HCT116 (cell line): ENCODE measurements around the gene DCDC2C. TPM values are rescaled to one million over a fixed set of nuclear protein-coding genes. Genes with fewer than 3 reads are reported as not detected.

Experiments
- ATAC-seq: fragments of 200-7000 bp; cut with Tn5 transposase; 2 replicates; pipeline ENCODE4 v1.9.1; 2020; ENCODE audit warnings: mild to moderate bottlenecking, moderate library complexity
- BruUV-seq: library from RNA; stranded (reverse); fragments of 400-500 nt; replicated peaks from 2 replicates; lab custom pipeline; 2021; lab: Mats Ljungman, UMichigan
- CTCF ChIA-PET: fragments of 300-600 bp; sonication (Branson Sonifier 250); formaldehyde crosslinking; loops from one replicate; lab custom pipeline; 2021; ENCODE audit warnings: antibody characterized with exemption; lab: Charles Lee
- POLR2A ChIA-PET: fragments of 300-600, 350-600 bp; sonication (Branson Sonifier 250); formaldehyde crosslinking; loops from one replicate; lab custom pipeline; 2021; ENCODE audit warnings: antibody characterized with exemption; lab: Charles Lee
- RAD21 ChIA-PET, 2 experiments: fragments of 300-600 bp; sonication (Branson Sonifier 250); formaldehyde crosslinking; loops; one replicate each; lab custom pipeline; 2023; ENCODE audit warnings: low total read pairs in 2 of 2; ENCODE audit not compliant: uncharacterized antibody in 2 of 2, unreplicated experiment in 2 of 2, low non-redundant PET in 1 of 2; lab: Charles Lee
- DNase-seq: peaks from one replicate; pipeline ENCODE4 v3.0.0-alpha.2; 2010; ENCODE audit warnings: low read depth, low spot score
- H2AFZ ChIP-seq: fragments of 200-600 bp; shearing (Covaris generic), sonication (generic); 2 replicates; pipeline ENCODE4 v1.6.1; 2017; ENCODE audit warnings: low read depth, mixed run types, mixed read lengths, antibody characterized with exemption, low read length; ENCODE audit not compliant: poor library complexity, severe bottlenecking
- H3K27ac ChIP-seq: 2 replicates; pipeline ENCODE4 v1.5.1; 2012; ENCODE audit warnings: low read depth, low read length
- H3K27me3 ChIP-seq: fragments of 200-600 bp; sonication (generic); 2 replicates; pipeline ENCODE4 v1.6.1; 2016; ENCODE audit warnings: mixed run types, low read length, mixed read lengths; ENCODE audit not compliant: insufficient read depth
- H3K36me3 ChIP-seq, 2 experiments: fragments of 200-500 bp in 1 of 2; fragments of 200-600 bp in 1 of 2; sonication (Bioruptor generic) in 1 of 2; sonication (generic) in 1 of 2; 2 replicates each; pipeline versions ENCODE4 v1.5.1 to v1.6.1; 2014 to 2016; ENCODE audit warnings: low read length in 2 of 2, inconsistent platforms in 1 of 2, mixed read lengths in 1 of 2, mixed run types in 1 of 2; ENCODE audit not compliant: insufficient read depth in 2 of 2, control insufficient read depth in 1 of 2
- H3K4me1 ChIP-seq, 2 experiments: fragments of 200-600 bp in 1 of 2; sonication (generic) in 1 of 2; 2 replicates each; pipeline versions ENCODE4 v1.5.1 to v1.6.1; 2012 to 2017; ENCODE audit warnings: low read length in 2 of 2, inconsistent platforms in 1 of 2, mild to moderate bottlenecking in 1 of 2, mixed read lengths in 1 of 2, mixed run types in 1 of 2, moderate library complexity in 1 of 2; ENCODE audit not compliant: insufficient read depth in 2 of 2, control insufficient read depth in 1 of 2
- H3K4me2 ChIP-seq: fragments of 200-600 bp; sonication (generic); 2 replicates; pipeline ENCODE4 v1.6.1; 2017; ENCODE audit warnings: mixed run types, low read length, mixed read lengths
- H3K4me3 ChIP-seq, 2 experiments: fragments of 200-600 bp in 1 of 2; sonication (generic) in 1 of 2; replicated peaks in 1 of 2; 2 replicates each; pipeline ENCODE4 v1.5.1; 2011 to 2016; ENCODE audit warnings: low read length in 2 of 2, control low read depth in 1 of 2, low read depth in 1 of 2, mild to moderate bottlenecking in 1 of 2, mixed read lengths in 1 of 2, mixed run types in 1 of 2
- H3K79me2 ChIP-seq: fragments of 200-600 bp; sonication (generic); 2 replicates; pipeline ENCODE4 v1.6.1; 2017; ENCODE audit warnings: mild to moderate bottlenecking, mixed run types, low read length, moderate library complexity, mixed read lengths; ENCODE audit not compliant: insufficient read depth
- H3K9ac ChIP-seq: fragments of 200-600 bp; sonication (generic); 2 replicates; pipeline ENCODE4 v1.6.1; 2016; ENCODE audit warnings: low read length, mixed read lengths
- H3K9me2 ChIP-seq: fragments of 200-600 bp; sonication (generic), shearing (Covaris generic); 2 replicates; pipeline ENCODE4 v1.6.1; 2017; ENCODE audit warnings: mixed run types, mild to moderate bottlenecking, moderate library complexity; ENCODE audit not compliant: insufficient read depth
- H3K9me3 ChIP-seq, 2 experiments: fragments of 200-500 bp in 1 of 2; fragments of 200-600 bp in 1 of 2; sonication (Bioruptor generic) in 1 of 2; sonication (generic) in 1 of 2; 2 replicates each; pipeline ENCODE4 v1.6.1; 2014 to 2017; ENCODE audit warnings: low read length in 2 of 2, mixed read lengths in 2 of 2, inconsistent platforms in 1 of 2, low read depth in 1 of 2, mild to moderate bottlenecking in 1 of 2, mixed run types in 1 of 2, moderate library complexity in 1 of 2; ENCODE audit not compliant: control insufficient read depth in 1 of 2, insufficient read depth in 1 of 2
- H4K20me1 ChIP-seq: fragments of 200-600 bp; sonication (generic), shearing (Covaris generic); 2 replicates; pipeline ENCODE4 v1.6.1; 2017; ENCODE audit warnings: mixed run types, mild to moderate bottlenecking, moderate library complexity; ENCODE audit not compliant: insufficient read depth
- CBX3 ChIP-seq: IDR thresholded peaks from 2 replicates; pipeline ENCODE4 v1.6.1; 2012; ENCODE audit warnings: low read depth
- EGR1 ChIP-seq: IDR thresholded peaks from 2 replicates; pipeline ENCODE4 v1.6.1; 2012; ENCODE audit warnings: low read depth
- ELF1 ChIP-seq: IDR thresholded peaks from 2 replicates; pipeline ENCODE4 v1.6.1; 2012; ENCODE audit warnings: low read depth, borderline replicate concordance
- EZH2 ChIP-seq: fragments of 200-600 bp; sonication (generic); IDR thresholded peaks from 2 replicates; pipeline ENCODE4 v1.6.1; 2017; ENCODE audit warnings: antibody characterized with exemption, mixed run types
- FOSL1 ChIP-seq: IDR thresholded peaks from 2 replicates; pipeline ENCODE4 v1.6.1; 2012; ENCODE audit warnings: low read depth
- JUND ChIP-seq: IDR thresholded peaks from 2 replicates; pipeline ENCODE4 v1.6.1; 2012
- POLR2AphosphoS5 ChIP-seq: IDR thresholded peaks from 2 replicates; pipeline ENCODE4 v1.6.1; 2011; ENCODE audit warnings: mild to moderate bottlenecking, low read depth, low read length, moderate library complexity
- SP1 ChIP-seq: IDR thresholded peaks from 2 replicates; pipeline ENCODE4 v1.6.1; 2012; ENCODE audit warnings: low read depth
- SRF ChIP-seq: IDR thresholded peaks from 2 replicates; pipeline ENCODE4 v1.6.1; 2012; ENCODE audit warnings: low read depth
- TCF7L2 ChIP-seq: IDR thresholded peaks from 2 replicates; pipeline ENCODE4 v1.7.0; 2011; ENCODE audit warnings: borderline replicate concordance, inconsistent platforms; ENCODE audit not compliant: insufficient read depth, insufficient read length; ENCODE audit errors: extremely low read depth
- YY1 ChIP-seq: IDR thresholded peaks from 2 replicates; pipeline ENCODE4 v1.6.1; 2011; ENCODE audit warnings: low read length, low read depth, moderate library complexity, mild to moderate bottlenecking; ENCODE audit not compliant: insufficient replicate concordance; ENCODE audit errors: extremely low read depth
- ZFX ChIP-seq: fragments of 450-650 bp; IDR thresholded peaks from 2 replicates; pipeline ENCODE4 v1.6.1; 2017
- intact Hi-C: fragments of 100-400 bp; cut with micrococcal nuclease; formaldehyde crosslinking; loops from 2 replicates; pipeline ENCODE4 v1.10.0; 2022
- total RNA-seq: library from RNA; stranded (reverse); gene quantifications from one replicate; pipeline ENCODE4 v1.2.1, GENCODE V29; 2021; ENCODE audit not compliant: unreplicated experiment
- TF ChIP-seq, protein P1 (sequence below): IDR thresholded peaks from 2 replicates; pipeline ENCODE4 v1.6.1; 2011; ENCODE audit warnings: mild to moderate bottlenecking, low read length, moderate library complexity; ENCODE audit not compliant: insufficient replicate concordance; ENCODE audit errors: extremely low read depth
- TF ChIP-seq, protein P2 (sequence below): IDR thresholded peaks from 2 replicates; pipeline ENCODE4 v1.6.1; 2012

The DCDC2C gene
- total RNA-seq, 1 experiment from 2014 or later = not detected

DNA sequence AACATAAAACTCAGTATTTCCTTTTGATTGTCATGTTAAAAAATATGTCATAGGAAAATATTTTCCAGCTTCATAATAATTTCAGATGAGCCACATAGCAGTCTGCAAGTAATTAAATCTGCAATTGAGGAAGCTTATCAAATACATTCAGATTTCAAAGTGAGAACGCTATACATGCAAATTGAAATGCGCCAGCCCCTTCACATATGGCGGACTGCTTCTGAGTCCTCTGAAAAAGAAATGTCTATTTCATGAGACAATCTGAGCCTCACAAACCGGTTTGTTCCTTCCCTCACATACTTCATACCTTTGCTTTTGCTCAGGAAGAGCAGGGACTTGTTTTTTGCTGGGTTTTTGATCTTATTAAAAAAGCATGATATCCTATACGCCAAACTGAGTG lies 2.3 kb upstream of the DCDC2C start:
- ChIA-PET RAD21 (no interaction called here), POLR2A (no interaction called here), CTCF (no interaction called here)
- Histone ChIP-seq H3K9me2 (no peaks in the 10 kb centered on the region), H3K27me3 (peaks cover 10% of the 10 kb centered on the region), H3K4me1 (no peaks in the 10 kb centered on the region), H3K27ac (no peak overlapping the region), H3K79me2 (no peaks in the 10 kb centered on the region), H3K4me3 (no peak overlapping the region), H2AFZ (no peak overlapping the region), H3K4me2 (no peak overlapping the region), H3K9ac (no peak overlapping the region), H3K36me3 (no peaks in the 10 kb centered on the region), H3K9me3 (no peaks in the 10 kb centered on the region), H4K20me1 (no peaks in the 10 kb centered on the region)
- no TSS peak for BruUV-seq
- DNase-seq (no peak), ATAC-seq (no peak)
- TF ChIP-seq EZH2 (no peak), ELF1 (no peak), EGR1 (no peak), CBX3 (no peak), FOSL1 (no peak), ZFX (no peak), TCF7L2 (no peak), POLR2AphosphoS5 (no peak), SRF (no peak), YY1 (no peak), SP1 (no peak), JUND (no peak)
- TF ChIP-seq, protein P1, sequence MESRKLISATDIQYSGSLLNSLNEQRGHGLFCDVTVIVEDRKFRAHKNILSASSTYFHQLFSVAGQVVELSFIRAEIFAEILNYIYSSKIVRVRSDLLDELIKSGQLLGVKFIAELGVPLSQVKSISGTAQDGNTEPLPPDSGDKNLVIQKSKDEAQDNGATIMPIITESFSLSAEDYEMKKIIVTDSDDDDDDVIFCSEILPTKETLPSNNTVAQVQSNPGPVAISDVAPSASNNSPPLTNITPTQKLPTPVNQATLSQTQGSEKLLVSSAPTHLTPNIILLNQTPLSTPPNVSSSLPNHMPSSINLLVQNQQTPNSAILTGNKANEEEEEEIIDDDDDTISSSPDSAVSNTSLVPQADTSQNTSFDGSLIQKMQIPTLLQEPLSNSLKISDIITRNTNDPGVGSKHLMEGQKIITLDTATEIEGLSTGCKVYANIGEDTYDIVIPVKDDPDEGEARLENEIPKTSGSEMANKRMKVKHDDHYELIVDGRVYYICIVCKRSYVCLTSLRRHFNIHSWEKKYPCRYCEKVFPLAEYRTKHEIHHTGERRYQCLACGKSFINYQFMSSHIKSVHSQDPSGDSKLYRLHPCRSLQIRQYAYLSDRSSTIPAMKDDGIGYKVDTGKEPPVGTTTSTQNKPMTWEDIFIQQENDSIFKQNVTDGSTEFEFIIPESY = no peak
- TF ChIP-seq, protein P2, sequence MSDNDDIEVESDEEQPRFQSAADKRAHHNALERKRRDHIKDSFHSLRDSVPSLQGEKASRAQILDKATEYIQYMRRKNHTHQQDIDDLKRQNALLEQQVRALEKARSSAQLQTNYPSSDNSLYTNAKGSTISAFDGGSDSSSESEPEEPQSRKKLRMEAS = no peak
- intact Hi-C loops = no loop called here
